Heart right ventricle (tissue), 16 donors: ENCODE data around the gene KIF7. TPM values are rescaled to one million over a fixed set of nuclear protein-coding genes. Genes with fewer than 3 reads are reported as not detected.

Source experiments
- ATAC-seq, 8 donors: fragments of 200-7000 bp; cut with Tn5 transposase; one replicate each; pipeline ENCODE4 v1.9.1; 2020; ENCODE audit warnings: mild to moderate bottlenecking in 8 of 8, moderate library complexity in 8 of 8, moderate number of reproducible peaks in 1 of 8
- DNase-seq, 2 donors: peaks; one replicate each; pipeline ENCODE4 v3.0.0-alpha.2; 2020
- H3K27ac ChIP-seq, 10 donors: fragments of 200-600 bp; sonication (generic) in 2 of 10; one replicate each; pipeline versions ENCODE4 v1.5.0 to v1.8.0; 2020 to 2022; ENCODE audit warnings: mild to moderate bottlenecking in 3 of 10
- H3K27me3 ChIP-seq, 7 donors: fragments of 200-600 bp; one replicate each; pipeline ENCODE4 v1.8.0; 2021 to 2022; ENCODE audit warnings: mild to moderate bottlenecking in 2 of 7
- H3K36me3 ChIP-seq, 9 donors: fragments of 200-600 bp; sonication (generic) in 1 of 9; one replicate each; pipeline versions ENCODE4 v1.5.0 to v1.8.0; 2020 to 2022; ENCODE audit warnings: mild to moderate bottlenecking in 2 of 9
- H3K4me1 ChIP-seq, 9 donors: fragments of 200-600 bp; sonication (generic) in 1 of 9; one replicate each; pipeline versions ENCODE4 v1.5.0 to v1.8.0; 2020 to 2022; ENCODE audit warnings: mild to moderate bottlenecking in 4 of 9
- H3K4me3 ChIP-seq, 10 donors: fragments of 200-600 bp; sonication (generic) in 2 of 10; one replicate each; pipeline versions ENCODE4 v1.5.0 to v1.8.0; 2020 to 2022; ENCODE audit warnings: mild to moderate bottlenecking in 7 of 10, moderate library complexity in 2 of 10
- H3K9me3 ChIP-seq, 11 donors: fragments of 200-600 bp in 10 of 11; sonication (generic) in 2 of 11; one replicate each; pipeline versions ENCODE4 v1.5.0 to v1.8.0; 2013 to 2022; ENCODE audit warnings: mild to moderate bottlenecking in 2 of 11, control low read depth in 1 of 11, moderate library complexity in 1 of 11
- WGBS, 2 donors: extraction: QIAGEN DNeasy Blood & Tissue Kit; methylation state at CpG; one replicate each; pipeline ENCODE4 v1.1.7; 2013; ENCODE audit warnings: inconsistent platforms in 1 of 2; 5-methylcytosine and 5-hydroxymethylcytosine counted together
- intact Hi-C, 10 donors: fragments of 100-400 bp; cut with DNase I; formaldehyde crosslinking; loops; one replicate each; pipeline versions ENCODE4 v1.11.1 to v1.14.2; 2022
- polyA plus RNA-seq, 2 donors: library from polyadenylated mRNA; stranded (reverse); fragments of 200-250 nt; gene quantifications; one replicate each; pipeline ENCODE4 v1.2.3, GENCODE V29; 2013
- total RNA-seq, 10 donors: library from RNA; stranded (reverse); fragmentation: NEBNext Ultra II Directional in 3 of 10; extraction: Animal tissue kit (Norgen Biotek cat#: 25700) in 3 of 10; gene quantifications; one replicate each; pipeline versions ENCODE4 v1.2.1 to v1.2.4, GENCODE V29; 2021 to 2023
- TF ChIP-seq, protein P1 (sequence below), 9 donors: fragments of 200-600 bp; sonication (generic) in 2 of 9; IDR thresholded peaks; one replicate each; pipeline versions ENCODE4 v1.5.0 to v1.8.0; 2021 to 2022; ENCODE audit warnings: antibody characterized with exemption in 9 of 9, mild to moderate bottlenecking in 5 of 9, moderate library complexity in 1 of 9
- donor health status: Arrhythmogenic right ventricular cardiomyopathy.
- donor health status: ischemic (EF 13 %, LVEDD 7.1; RV severe dilation, severe dysfunction).
- donor health status: healthy with polysubstance abuse.
- donor health status: DM: no; HTN: yes; CAD: no.
- donor health status: DM: no; HTN: no; CAD: no.
- donor health status: ischemic (EF 25% LVEDD 6.9; RV normal size, moderate dysfunction).
- donor health status: ischemic (EF 25% LVEDD 5.7; RV mildly dilated, moderate dysfunction).
- donor health status: healthy.
- donor health status: DM: yes; HTN: yes; CAD: no.
- donor health status: Ischemic cardiomyopathy.
- donor health status: ischemic (EF 35%, LVEDD 5.7; RV mildly dilated, moderate dysfunction).
- donor health status: nonischemic (EF 11% LVEDD 7.7; RV severe dilation, severe dysfunction).
- donor health status: DM: yes; HTN: yes; CAD: no.
- donor health status: PGD.
- donor health status: ischemic (EF 29% LVEDD 5.4; RV normal size, mild dysfunction).
- donor health status: nonischemic (EF 23%, LVEDD 6.1; RV moderate dilation, normal function).

KIF7 gene
- total and polyA plus RNA-seq, 12 donors = 1.5 to 4.7 (median 3.1) TPM

DNA sequence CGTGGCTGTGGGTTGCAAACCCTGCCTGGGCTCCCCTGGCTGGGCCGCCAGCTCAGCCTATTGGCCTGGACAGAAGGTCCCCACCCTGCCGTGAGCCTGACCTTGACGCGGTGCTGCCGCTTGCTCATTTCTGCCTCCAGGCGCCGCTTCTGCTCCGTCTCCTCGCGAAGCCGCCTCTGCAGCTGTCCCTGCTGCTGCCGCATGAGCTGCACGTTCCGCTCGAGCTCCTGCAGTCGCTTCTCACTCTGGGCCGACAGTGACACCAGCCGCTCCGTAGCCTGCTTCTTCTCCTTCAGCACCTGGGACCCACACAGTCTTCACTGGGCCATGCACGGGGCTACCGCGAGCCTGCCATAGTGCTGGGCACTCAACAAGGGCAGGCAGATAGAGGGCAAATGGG lies 21.7 kb downstream of the KIF7 start:
- intact Hi-C loops = no loop called here
- 94 to 96% methylated on average over 23 of the region's 23 CpGs for WGBS, 2 donors

DNA sequence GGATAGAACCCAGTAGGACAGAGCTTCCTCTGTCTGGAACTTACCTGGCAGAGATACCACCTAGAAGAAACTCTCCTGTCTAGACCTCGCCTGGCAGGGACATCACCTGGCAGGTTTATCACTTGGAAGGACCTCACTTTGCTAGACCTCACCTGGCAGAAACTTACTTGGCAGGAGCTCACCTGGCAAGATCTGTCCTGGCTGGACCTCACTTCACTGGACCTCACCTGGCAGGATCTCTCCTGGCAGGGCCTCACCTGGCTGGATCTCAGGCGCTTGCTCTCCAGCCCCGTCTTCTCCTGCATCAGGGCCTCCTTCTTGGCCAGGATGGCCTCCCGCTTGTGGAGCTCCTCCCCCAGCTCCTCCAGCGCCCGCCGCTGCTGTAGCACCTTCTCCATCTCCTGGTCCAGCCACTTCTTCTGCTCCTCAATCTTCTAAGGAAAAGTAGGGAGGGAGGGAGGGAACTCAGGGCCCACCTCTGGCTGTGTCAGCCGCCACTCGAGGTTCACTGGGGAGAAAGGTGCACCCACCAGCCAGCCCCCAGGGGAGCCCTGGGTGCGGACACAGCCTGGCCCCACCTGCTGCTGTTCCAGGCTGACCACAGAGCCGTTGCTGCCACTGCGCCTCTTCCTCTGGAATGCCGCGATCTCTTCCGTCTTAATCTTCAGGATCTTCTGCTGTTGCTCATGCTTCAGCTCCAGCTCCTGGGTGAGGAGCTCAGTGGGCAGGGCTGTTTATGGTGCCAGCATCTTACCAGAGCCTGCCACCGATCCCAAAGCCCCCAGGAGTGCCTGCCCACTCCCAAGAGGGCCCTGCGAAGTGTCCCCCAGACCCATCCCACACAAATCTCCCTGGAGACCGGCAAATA lies 22.5 kb downstream of the KIF7 start:
- peaks cover 0 to 6% (median 0%) of the 10 kb centered on the region in 11 donors for H3K9me3 ChIP-seq
- intact Hi-C loops = no loop called here
- no peaks in the 10 kb centered on the region for H3K27me3 ChIP-seq
- WGBS, 2 donors = 96 to 97% methylated on average over 18 of the region's 18 CpGs
- H3K4me3 ChIP-seq = no peak overlapping the region
- H3K36me3 ChIP-seq = peaks cover 0 to 56% (median 19%) of the 10 kb centered on the region in 9 donors
- H3K27ac ChIP-seq = no peak overlapping the region
- DNase-seq = no peak
- H3K4me1 ChIP-seq = no peaks in the 10 kb centered on the region
- TF ChIP-seq, protein P1, sequence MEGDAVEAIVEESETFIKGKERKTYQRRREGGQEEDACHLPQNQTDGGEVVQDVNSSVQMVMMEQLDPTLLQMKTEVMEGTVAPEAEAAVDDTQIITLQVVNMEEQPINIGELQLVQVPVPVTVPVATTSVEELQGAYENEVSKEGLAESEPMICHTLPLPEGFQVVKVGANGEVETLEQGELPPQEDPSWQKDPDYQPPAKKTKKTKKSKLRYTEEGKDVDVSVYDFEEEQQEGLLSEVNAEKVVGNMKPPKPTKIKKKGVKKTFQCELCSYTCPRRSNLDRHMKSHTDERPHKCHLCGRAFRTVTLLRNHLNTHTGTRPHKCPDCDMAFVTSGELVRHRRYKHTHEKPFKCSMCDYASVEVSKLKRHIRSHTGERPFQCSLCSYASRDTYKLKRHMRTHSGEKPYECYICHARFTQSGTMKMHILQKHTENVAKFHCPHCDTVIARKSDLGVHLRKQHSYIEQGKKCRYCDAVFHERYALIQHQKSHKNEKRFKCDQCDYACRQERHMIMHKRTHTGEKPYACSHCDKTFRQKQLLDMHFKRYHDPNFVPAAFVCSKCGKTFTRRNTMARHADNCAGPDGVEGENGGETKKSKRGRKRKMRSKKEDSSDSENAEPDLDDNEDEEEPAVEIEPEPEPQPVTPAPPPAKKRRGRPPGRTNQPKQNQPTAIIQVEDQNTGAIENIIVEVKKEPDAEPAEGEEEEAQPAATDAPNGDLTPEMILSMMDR (IDR thresholded peaks at IDR 0.05) = no peak
- no peak for ATAC-seq

More for the DNA sequence above, 21.7 kb downstream of the KIF7 start:
- ATAC-seq (no peak), DNase-seq (no peak)
- peaks cover 0 to 49% (median 19%) of the 10 kb centered on the region in 9 donors for H3K36me3 ChIP-seq
- TF ChIP-seq, protein P1 (IDR thresholded peaks at IDR 0.05) = no peak
- H3K27ac ChIP-seq = no peak overlapping the region
- H3K4me3 ChIP-seq = no peak overlapping the region
- H3K9me3 ChIP-seq = peaks cover 0 to 6% (median 0%) of the 10 kb centered on the region in 11 donors
- H3K27me3 ChIP-seq = no peaks in the 10 kb centered on the region
- H3K4me1 ChIP-seq = no peaks in the 10 kb centered on the region

DNA sequence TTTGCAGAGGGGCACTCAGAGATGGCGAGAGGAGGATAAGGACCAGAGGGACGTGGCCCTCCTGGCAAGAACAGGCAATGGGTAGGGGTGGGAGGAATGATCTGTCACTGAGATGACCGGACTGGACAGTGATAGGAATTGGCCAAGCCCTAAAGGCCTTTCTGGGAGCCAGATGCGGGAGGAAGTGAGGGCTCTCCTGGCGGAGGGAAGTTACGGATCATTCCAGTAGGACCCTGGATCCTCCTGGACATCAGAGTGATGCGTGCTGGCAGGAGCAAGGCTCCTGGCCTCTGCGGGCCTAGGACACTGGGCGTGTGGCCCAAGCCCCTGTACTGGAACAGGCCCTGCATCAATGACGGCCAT lies 23.4 kb downstream of the KIF7 start:
- intact Hi-C loops = no loop called here
- H3K9me3 ChIP-seq = peaks cover 0 to 6% (median 0%) of the 10 kb centered on the region in 11 donors
- ATAC-seq (no peak), DNase-seq (no peak)
- TF ChIP-seq, protein P1 (IDR thresholded peaks at IDR 0.05) = no peak
- H3K4me1 ChIP-seq = no peaks in the 10 kb centered on the region
- H3K27ac ChIP-seq = no peak overlapping the region
- H3K27me3 ChIP-seq = no peaks in the 10 kb centered on the region
- WGBS, 2 donors = 87 to 88% methylated on average over 10 of the region's 10 CpGs
- H3K4me3 ChIP-seq = no peak overlapping the region
- H3K36me3 ChIP-seq = peaks cover 0 to 65% (median 19%) of the 10 kb centered on the region in 9 donors

DNA sequence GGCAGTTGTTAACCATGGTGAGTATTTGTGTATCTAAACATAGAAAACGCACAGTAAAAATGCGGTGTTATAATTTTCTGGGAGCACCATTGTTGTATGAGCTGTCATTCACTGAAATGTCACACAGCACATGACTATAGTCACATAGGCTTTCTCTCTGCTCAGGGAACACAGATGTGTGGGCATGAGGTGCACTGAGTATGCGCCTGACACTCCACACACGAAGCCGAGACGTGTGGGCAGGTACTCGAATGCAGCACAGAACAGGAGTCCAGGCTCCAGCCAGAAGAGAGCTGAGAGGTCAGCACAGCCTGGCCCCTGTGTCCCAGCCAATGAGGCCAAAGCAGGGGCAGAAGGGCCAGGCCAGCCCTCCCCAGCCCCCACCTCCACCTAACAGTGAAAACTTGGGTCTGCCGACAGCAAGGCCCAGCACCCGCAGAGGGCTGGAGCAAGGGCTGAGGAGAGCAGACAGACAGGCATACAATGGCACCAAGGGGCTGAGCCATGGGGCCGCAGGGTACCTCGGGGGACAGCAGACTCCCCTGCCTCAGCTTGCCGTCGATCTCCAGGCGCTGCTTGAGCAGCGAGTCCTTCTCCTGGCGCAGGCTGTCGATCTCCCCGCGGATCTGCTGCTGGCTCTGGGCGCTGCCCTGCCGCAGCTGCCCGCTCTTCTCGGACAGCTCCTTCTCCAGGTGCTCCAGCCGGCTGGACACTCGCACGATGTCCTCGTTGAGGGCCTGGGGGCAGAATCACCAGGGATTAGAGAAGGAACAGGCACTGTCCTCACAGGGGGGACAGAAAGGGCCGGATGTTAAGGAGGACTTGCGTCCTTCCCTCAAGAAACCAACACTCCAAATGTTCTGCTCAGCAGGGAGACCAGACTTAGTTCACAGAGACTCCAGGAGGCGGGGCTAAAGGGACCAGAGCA lies 24.0 kb downstream of the KIF7 start:
- H3K36me3 ChIP-seq = peaks cover 0 to 70% (median 19%) of the 10 kb centered on the region in 9 donors
- no peak for ATAC-seq
- TF ChIP-seq, protein P1 (IDR thresholded peaks at IDR 0.05) = no peak

More for the DNA sequence above, 24.0 kb downstream of the KIF7 start:
- Histone ChIP-seq H3K27me3 (no peaks in the 10 kb centered on the region), H3K27ac (no peak overlapping the region), H3K9me3 (peaks cover 0 to 6% (median 0%) of the 10 kb centered on the region in 11 donors), H3K4me1 (no peaks in the 10 kb centered on the region), H3K4me3 (no peak overlapping the region)
- WGBS, 2 donors = 93 to 94% methylated on average over 30 of the region's 30 CpGs
- intact Hi-C loops = no loop called here
- no peak for DNase-seq
